Right atrium auricular region (tissue), 2 donors: ENCODE measurements around the gene DPYD. TPM values are rescaled to one million over a fixed set of nuclear protein-coding genes. Genes with fewer than 3 reads are reported as not detected.

Source experiments
- DNase-seq: peaks from one replicate; pipeline ENCODE4 v3.0.0-alpha.2; 2019; ENCODE audit warnings: low spot score
- H3K27ac ChIP-seq, 2 donors: fragments of 200-600 bp; sonication (generic); 1 replicate in 1 of 2; 2 replicates in 1 of 2; pipeline ENCODE4 v1.5.1; 2016 to 2019
- H3K27me3 ChIP-seq, 2 donors: fragments of 200-600 bp; sonication (generic); one replicate each; pipeline versions ENCODE4 v1.5.1 to v1.6.0; 2017 to 2019
- H3K36me3 ChIP-seq: fragments of 200-600 bp; sonication (generic); one replicate; pipeline ENCODE4 v1.5.1; 2016
- H3K4me1 ChIP-seq, 2 donors: fragments of 200-600 bp; sonication (generic); one replicate each; pipeline versions ENCODE4 v1.5.1 to v1.6.0; 2017 to 2019
- H3K4me3 ChIP-seq, 2 donors: fragments of 200-600 bp; sonication (generic); 1 replicate in 1 of 2; 2 replicates in 1 of 2; pipeline ENCODE4 v1.5.1; 2017 to 2019; ENCODE audit warnings: mild to moderate bottlenecking in 1 of 2, moderate library complexity in 1 of 2
- H3K9me3 ChIP-seq, 2 donors: fragments of 200-600 bp; sonication (generic); one replicate each; pipeline ENCODE4 v1.5.1; 2019
- total RNA-seq, 2 donors: library from RNA; depleted of rRNA; stranded (reverse); fragments of >200 nt; gene quantifications; one replicate each; pipeline ENCODE4 v1.1.0, GENCODE V29; 2016
- TF ChIP-seq, protein P1 (sequence below), 2 donors: fragments of 200-600 bp; sonication (generic); IDR thresholded peaks; one replicate each; pipeline ENCODE4 v1.5.1; 2019; ENCODE audit warnings: antibody characterized with exemption in 2 of 2

Gene DPYD
- total RNA-seq, 2 donors from 2014 or later = 11.3 to 14.5 TPM

DNA sequence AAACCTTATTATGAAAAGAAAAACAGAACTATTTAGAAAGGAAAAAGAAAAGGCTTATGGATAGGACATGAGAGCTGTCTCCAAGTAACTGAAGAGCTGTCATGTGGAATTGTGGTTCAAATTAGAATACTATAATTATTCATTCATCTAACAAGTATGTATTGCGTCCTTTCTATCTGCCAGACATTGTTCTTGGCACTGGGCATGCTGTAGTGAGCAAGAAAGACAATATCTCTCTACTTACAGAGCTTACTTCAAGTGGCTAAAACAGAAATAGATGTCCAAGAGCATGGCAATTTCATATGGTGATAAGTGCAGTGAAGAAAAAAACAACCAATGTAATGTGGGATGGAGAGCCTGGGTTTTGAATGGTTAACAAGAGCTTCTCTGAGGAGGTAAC is 413.0 kb downstream of the DPYD start:
- Histone ChIP-seq H3K27me3 (no peaks in the 10 kb centered on the region), H3K9me3 (peaks cover 0 to 10% of the 10 kb centered on the region in 2 donors), H3K36me3 (no peaks in the 10 kb centered on the region), H3K4me3 (no peak overlapping the region), H3K4me1 (peaks cover 0 to 22% of the 10 kb centered on the region in 2 donors), H3K27ac (peak overlapping the region; percentile 61 to 85)
- TF ChIP-seq, protein P1, sequence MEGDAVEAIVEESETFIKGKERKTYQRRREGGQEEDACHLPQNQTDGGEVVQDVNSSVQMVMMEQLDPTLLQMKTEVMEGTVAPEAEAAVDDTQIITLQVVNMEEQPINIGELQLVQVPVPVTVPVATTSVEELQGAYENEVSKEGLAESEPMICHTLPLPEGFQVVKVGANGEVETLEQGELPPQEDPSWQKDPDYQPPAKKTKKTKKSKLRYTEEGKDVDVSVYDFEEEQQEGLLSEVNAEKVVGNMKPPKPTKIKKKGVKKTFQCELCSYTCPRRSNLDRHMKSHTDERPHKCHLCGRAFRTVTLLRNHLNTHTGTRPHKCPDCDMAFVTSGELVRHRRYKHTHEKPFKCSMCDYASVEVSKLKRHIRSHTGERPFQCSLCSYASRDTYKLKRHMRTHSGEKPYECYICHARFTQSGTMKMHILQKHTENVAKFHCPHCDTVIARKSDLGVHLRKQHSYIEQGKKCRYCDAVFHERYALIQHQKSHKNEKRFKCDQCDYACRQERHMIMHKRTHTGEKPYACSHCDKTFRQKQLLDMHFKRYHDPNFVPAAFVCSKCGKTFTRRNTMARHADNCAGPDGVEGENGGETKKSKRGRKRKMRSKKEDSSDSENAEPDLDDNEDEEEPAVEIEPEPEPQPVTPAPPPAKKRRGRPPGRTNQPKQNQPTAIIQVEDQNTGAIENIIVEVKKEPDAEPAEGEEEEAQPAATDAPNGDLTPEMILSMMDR (IDR thresholded peaks at IDR 0.05) = no peak
- no peak for DNase-seq

DNA sequence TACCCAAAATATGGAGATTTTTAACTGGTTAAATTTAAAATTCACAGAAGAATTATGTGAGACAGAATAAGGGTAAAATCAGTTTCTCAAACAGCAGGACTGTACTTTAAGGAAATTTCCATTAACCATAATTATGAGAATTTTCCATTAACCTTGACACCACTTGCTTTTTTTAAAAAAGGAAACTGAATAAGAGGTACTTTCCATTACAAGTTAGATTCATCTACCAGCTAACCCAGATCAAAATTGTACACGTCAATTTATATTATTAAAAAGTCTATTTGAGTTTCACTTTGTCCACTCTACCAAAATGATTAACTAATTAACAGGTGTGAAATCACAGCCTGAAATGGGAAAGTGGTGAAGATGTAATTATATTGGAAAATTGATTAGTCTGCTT is 414.5 kb downstream of the DPYD start:
- Histone ChIP-seq H3K27me3 (no peaks in the 10 kb centered on the region), H3K36me3 (no peaks in the 10 kb centered on the region), H3K9me3 (peaks cover 0 to 10% of the 10 kb centered on the region in 2 donors), H3K27ac (peak overlapping the region in 1 of 2 donors; percentile 20), H3K4me3 (no peak overlapping the region), H3K4me1 (peaks cover 0 to 22% of the 10 kb centered on the region in 2 donors)
- DNase-seq = no peak
- TF ChIP-seq, protein P1 (IDR thresholded peaks at IDR 0.05) = no peak

DNA sequence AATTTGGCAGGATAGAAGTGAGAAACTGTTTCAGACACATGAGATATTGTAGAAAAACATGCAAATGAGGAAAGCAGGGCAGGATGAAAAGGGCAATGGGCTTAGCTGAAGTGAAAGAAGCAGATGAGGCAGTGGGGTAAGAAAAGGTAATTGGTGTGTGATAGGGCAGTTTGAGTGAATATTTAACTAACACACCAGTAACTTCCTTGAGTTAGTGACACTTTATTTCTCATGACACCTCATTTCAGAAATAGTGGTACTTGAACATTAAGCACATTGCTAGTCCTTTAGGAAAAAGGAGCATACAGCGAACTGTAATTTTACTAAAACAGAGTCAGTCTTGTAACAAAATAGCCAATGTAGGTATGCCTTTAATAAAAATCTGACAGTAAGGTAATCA is 415.0 kb downstream of the DPYD start:
- Histone ChIP-seq H3K4me1 (peaks cover 0 to 24% of the 10 kb centered on the region in 2 donors), H3K9me3 (peaks cover 0 to 10% of the 10 kb centered on the region in 2 donors), H3K36me3 (no peaks in the 10 kb centered on the region), H3K27ac (no peak overlapping the region), H3K27me3 (no peaks in the 10 kb centered on the region), H3K4me3 (no peak overlapping the region)
- TF ChIP-seq, protein P1 (IDR thresholded peaks at IDR 0.05) = no peak
- DNase-seq = no peak

DNA sequence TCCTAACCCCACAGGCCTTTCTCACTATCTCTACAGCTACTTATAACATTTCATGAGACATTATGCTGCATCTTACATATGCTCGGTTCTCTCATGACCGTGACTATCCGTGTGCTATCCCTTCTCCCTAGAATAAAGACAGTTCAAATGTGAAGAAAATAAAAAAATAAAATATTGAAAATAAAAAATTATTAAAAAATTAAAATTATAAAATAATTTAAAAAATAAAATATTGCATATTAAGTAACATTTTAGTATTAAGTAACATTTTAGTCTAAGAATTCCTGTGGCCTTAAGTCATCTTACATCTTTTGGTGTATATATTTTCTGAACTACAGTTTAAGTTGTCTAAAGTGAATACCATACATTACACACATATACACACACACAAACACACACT is 415.5 kb downstream of the DPYD start:
- peaks cover 0 to 7% of the 10 kb centered on the region in 2 donors for H3K9me3 ChIP-seq
- H3K27me3 ChIP-seq = no peaks in the 10 kb centered on the region
- no peak for DNase-seq
- H3K4me3 ChIP-seq = no peak overlapping the region
- no peak overlapping the region for H3K27ac ChIP-seq
- TF ChIP-seq, protein P1 (IDR thresholded peaks at IDR 0.05) = no peak
- H3K4me1 ChIP-seq = peaks cover 0 to 28% of the 10 kb centered on the region in 2 donors
- H3K36me3 ChIP-seq = no peaks in the 10 kb centered on the region

GRCh38 chr1:97502360-97502759 is 418.5 kb downstream of the DPYD start:
- Histone ChIP-seq H3K27me3 (no peaks in the 10 kb centered on the region), H3K27ac (no peak overlapping the region), H3K36me3 (no peaks in the 10 kb centered on the region), H3K4me3 (no peak overlapping the region), H3K9me3 (no peaks in the 10 kb centered on the region), H3K4me1 (peaks cover 0 to 18% of the 10 kb centered on the region in 2 donors)
- TF ChIP-seq, protein P1 (IDR thresholded peaks at IDR 0.05) = no peak
- no peak for DNase-seq

DNA sequence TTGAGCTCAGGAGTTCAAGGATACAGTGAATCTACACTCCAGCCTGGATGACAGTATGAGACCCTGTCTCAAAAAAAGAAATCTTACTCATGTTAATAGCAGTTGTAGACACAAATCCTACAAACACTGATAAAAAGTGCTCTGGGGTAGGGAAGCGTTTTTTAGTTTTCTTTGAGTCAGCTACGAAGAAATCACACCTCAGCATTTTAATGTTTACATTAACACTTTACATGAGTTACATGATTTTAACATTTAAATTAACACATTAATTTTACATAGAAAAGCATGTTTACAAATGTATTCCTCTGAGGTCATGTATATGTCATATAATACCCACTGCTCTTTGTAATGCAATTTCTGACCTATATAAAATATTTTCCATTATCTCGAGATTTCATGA is 419.2 kb downstream of the DPYD start:
- no peak for DNase-seq
- Histone ChIP-seq H3K9me3 (no peaks in the 10 kb centered on the region), H3K27ac (no peak overlapping the region), H3K27me3 (no peaks in the 10 kb centered on the region), H3K4me1 (peaks cover 0 to 14% of the 10 kb centered on the region in 2 donors), H3K36me3 (no peaks in the 10 kb centered on the region), H3K4me3 (no peak overlapping the region)
- TF ChIP-seq, protein P1 (IDR thresholded peaks at IDR 0.05) = no peak
